G401 (cell line): Measurements from ENCODE around the gene CTNNAL1. TPM values are rescaled to one million over a fixed set of nuclear protein-coding genes. Genes with fewer than 3 reads are reported as not detected.
"Not testable (repeated sequence)": the region's sequence is repeated elsewhere in the genome, so short reads cannot be mapped to it uniquely, and the experiment has no call there.

Source experiments
- DNase-seq: peaks from one replicate; pipeline ENCODE4 v3.0.0-alpha.2; 2015; ENCODE audit warnings: low spot score
- in situ Hi-C: cut with HindIII; loops from 2 replicates; pipeline ENCODE4 v1.10.0; 2016; ENCODE audit warnings: low sequenced_read_pairs, mixed read lengths
- total RNA-seq: library from RNA; depleted of rRNA; stranded (reverse); fragments of >200 nt; shearing (Covaris generic); gene quantifications from 2 replicates; pipeline ENCODE4 v1.2.3, GENCODE V29; 2014; rRNA removed

Gene CTNNAL1
- total RNA-seq, 1 experiment from 2014 or later: 122 TPM

GRCh38 chr9:108904161-108904560 lies 109.1 kb downstream of the CTNNAL1 start:
- no peak for DNase-seq
- in situ Hi-C loops: no loop called here

GRCh38 chr9:108903420-108904103 lies 109.7 kb downstream of the CTNNAL1 start:
- in situ Hi-C loops: no loop called here
- no peak for DNase-seq

- in situ Hi-C loops: no loop called here
These were observed 113.1 kb downstream of the CTNNAL1 start for GRCh38 chr9:108900176-108900575.

GRCh38 chr9:108899023-108899695 lies 114.1 kb downstream of the CTNNAL1 start:
- DNase-seq, in situ Hi-C loops: not testable (repeated sequence)

More at GRCh38 chr9:108900176-108900575, 113.1 kb downstream of the CTNNAL1 start:
- DNase-seq: no peak

- in situ Hi-C loops: no loop called here
- no peak for DNase-seq
These were observed 115.8 kb downstream of the CTNNAL1 start for GRCh38 chr9:108897324-108898096.

GRCh38 chr9:108894225-108894997 lies 118.9 kb downstream of the CTNNAL1 start:
- DNase-seq: no peak
- in situ Hi-C loops: no loop called here

Other genes with a start within 250 kb of the CTNNAL1 start
- not detected in 2 replicates for gene ACTL7B, start 157.5 kb downstream of the CTNNAL1 start, total RNA-seq
- gene ACTL7A, start 151.2 kb downstream of the CTNNAL1 start, total RNA-seq: not detected in 2 replicates
- 26.3 and 54.7 TPM in 2 replicates for gene ELP1, start 79.4 kb downstream of the CTNNAL1 start, total RNA-seq
- 15.3 and 16.7 TPM in 2 replicates for gene ABITRAM, start 79.1 kb downstream of the CTNNAL1 start, total RNA-seq
- 20.7 and 26.6 TPM in 2 replicates for gene TMEM245, start 106.4 kb upstream of the CTNNAL1 start, total RNA-seq
- not detected in 2 replicates for gene FRRS1L, start 153.8 kb upstream of the CTNNAL1 start, total RNA-seq